Lung (tissue), 12 donors: ENCODE results near the gene GHSR. TPM values are rescaled to one million over a fixed set of nuclear protein-coding genes. Genes with fewer than 3 reads are reported as not detected.

Experiments
- ATAC-seq: fragments of 200-7000 bp; cut with Tn5 transposase; one replicate; pipeline ENCODE4 v1.9.1; 2020; ENCODE audit warnings: moderate number of reproducible peaks; ENCODE audit not compliant: insufficient read depth, low FRiP score
- DNase-seq, 3 donors: peaks; one replicate each; pipeline ENCODE4 v3.0.0-alpha.2; 2013 to 2017
- H3K27ac ChIP-seq, 2 donors: one replicate each; pipeline ENCODE4 v1.5.1; 2013; ENCODE audit warnings: mild to moderate bottlenecking in 2 of 2, moderate library complexity in 2 of 2, control low read depth in 1 of 2, inconsistent platforms in 1 of 2, low read depth in 1 of 2, low read length in 1 of 2
- H3K27me3 ChIP-seq, 3 donors: one replicate each; pipeline ENCODE4 v1.5.1; 2013; ENCODE audit warnings: low read length in 2 of 3; ENCODE audit not compliant: control insufficient read depth in 3 of 3, insufficient read depth in 3 of 3
- H3K36me3 ChIP-seq, 4 donors: one replicate each; pipeline ENCODE4 v1.5.1; 2013; ENCODE audit warnings: low read length in 4 of 4, mild to moderate bottlenecking in 1 of 4, moderate library complexity in 1 of 4; ENCODE audit not compliant: control insufficient read depth in 4 of 4, insufficient read depth in 4 of 4
- H3K4me1 ChIP-seq, 5 donors: one replicate each; pipeline ENCODE4 v1.5.1; 2013; ENCODE audit warnings: low read length in 5 of 5, mild to moderate bottlenecking in 2 of 5, moderate library complexity in 1 of 5; ENCODE audit not compliant: control insufficient read depth in 5 of 5, insufficient read depth in 5 of 5
- H3K4me3 ChIP-seq: one replicate; pipeline ENCODE4 v1.5.1; 2013; ENCODE audit warnings: mild to moderate bottlenecking, control low read depth, moderate library complexity
- H3K9ac ChIP-seq, 2 donors: one replicate each; pipeline ENCODE4 v1.5.1; 2013; ENCODE audit warnings: low read length in 2 of 2, control low read depth in 1 of 2; ENCODE audit not compliant: insufficient read depth in 1 of 2
- H3K9me3 ChIP-seq, 4 donors: one replicate each; pipeline ENCODE4 v1.5.1; 2013; ENCODE audit warnings: low read length in 3 of 4, mild to moderate bottlenecking in 1 of 4, moderate library complexity in 1 of 4; ENCODE audit not compliant: control insufficient read depth in 4 of 4, insufficient read depth in 3 of 4
- CTCF ChIP-seq: IDR thresholded peaks from 2 replicates; pipeline ENCODE4 v1.5.1; 2012; ENCODE audit warnings: mild to moderate bottlenecking; ENCODE audit errors: control extremely low read depth, extremely low read depth
- WGBS, 2 donors: extraction: QIAGEN DNeasy Blood & Tissue Kit; methylation state at CpG; one replicate each; pipeline ENCODE4 v1.1.7; 2013; 5-methylcytosine and 5-hydroxymethylcytosine counted together
- polyA plus RNA-seq, 2 donors: library from polyadenylated mRNA; stranded (reverse); fragments of 200-250 nt; gene quantifications; one replicate each; pipeline ENCODE4 v1.2.1, GENCODE V29; 2013
- total RNA-seq, 2 donors: library from RNA; depleted of rRNA in 1 of 2; stranded (reverse); fragments of >200 nt in 1 of 2; gene quantifications; one replicate each; pipeline ENCODE4 v1.2.1, GENCODE V29; 2014 to 2021
- donor health status: control.
- donor health status: control.
- donor health status: Bipolar disorder and iron deficiency.
- donor health status: healthy.
- donor health status: DM: yes; HTN: yes; CAD: no.

Gene GHSR
- total and polyA plus RNA-seq, 4 donors = 0.07 TPM; not detected in 3

DNA sequence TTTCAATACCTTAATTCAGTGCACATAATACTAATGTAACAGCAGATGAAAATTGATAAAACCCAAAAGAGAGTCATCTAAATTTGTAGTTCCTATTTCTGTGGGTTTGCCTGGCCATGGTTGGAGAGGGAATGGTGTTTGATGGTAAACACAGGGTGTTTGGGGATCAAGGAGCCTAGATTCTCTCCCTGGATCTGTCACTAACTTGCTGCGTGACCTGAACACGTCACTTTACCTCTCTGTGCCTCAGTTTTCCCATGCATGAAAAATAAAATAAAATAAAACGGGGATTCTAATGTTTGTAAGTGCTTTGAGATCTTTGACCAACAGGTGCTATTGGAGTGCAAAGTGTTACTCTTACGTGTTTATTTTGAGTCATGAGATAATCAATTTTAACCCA lies 49.8 kb downstream of the GHSR start:
- 96% methylated on average over 4 of the region's 4 CpGs for whole genome bisulfite sequencing, 2 donors
- no peak overlapping the region for H3K9ac ChIP-seq
- no peaks in the 10 kb centered on the region for H3K4me1 ChIP-seq
- H3K9me3 ChIP-seq = no peaks in the 10 kb centered on the region
- TF ChIP-seq CTCF = no peak
- H3K4me3 ChIP-seq = no peak overlapping the region
- H3K27ac ChIP-seq = no peak overlapping the region
- H3K36me3 ChIP-seq = peaks cover 2 to 16% (median 5%) of the 10 kb centered on the region in 4 donors
- ATAC-seq (no peak), DNase-seq (no peak)
- no peaks in the 10 kb centered on the region for H3K27me3 ChIP-seq

GRCh38 chr3:172397716-172398405 lies 50.4 kb downstream of the GHSR start:
- no peak overlapping the region for H3K4me3 ChIP-seq
- peaks cover 2 to 18% (median 5%) of the 10 kb centered on the region in 4 donors for H3K36me3 ChIP-seq
- H3K9me3 ChIP-seq = no peaks in the 10 kb centered on the region
- no peak for TF ChIP-seq CTCF
- 53 to 62% methylated on average over 1 of the region's 1 CpG for WGBS, 2 donors
- DNase-seq (no peak), ATAC-seq (no peak)
- no peak overlapping the region for H3K9ac ChIP-seq
- no peaks in the 10 kb centered on the region for H3K27me3 ChIP-seq
- no peaks in the 10 kb centered on the region for H3K4me1 ChIP-seq
- H3K27ac ChIP-seq = no peak overlapping the region

- Histone ChIP-seq H3K9me3 (no peaks in the 10 kb centered on the region), H3K36me3 (peaks cover 2 to 11% (median 4%) of the 10 kb centered on the region in 4 donors), H3K27me3 (no peaks in the 10 kb centered on the region), H3K27ac (no peak overlapping the region), H3K4me3 (no peak overlapping the region), H3K4me1 (peaks cover 0 to 5% (median 0%) of the 10 kb centered on the region in 5 donors), H3K9ac (no peak overlapping the region)
- no peak for TF ChIP-seq CTCF
- WGBS, 2 donors = 91 to 92% methylated on average over 7 of the region's 7 CpGs
- ATAC-seq = no peak
- no peak for DNase-seq
Measured at GRCh38 chr3:172396400-172396799, 51.9 kb downstream of the GHSR start.

DNA sequence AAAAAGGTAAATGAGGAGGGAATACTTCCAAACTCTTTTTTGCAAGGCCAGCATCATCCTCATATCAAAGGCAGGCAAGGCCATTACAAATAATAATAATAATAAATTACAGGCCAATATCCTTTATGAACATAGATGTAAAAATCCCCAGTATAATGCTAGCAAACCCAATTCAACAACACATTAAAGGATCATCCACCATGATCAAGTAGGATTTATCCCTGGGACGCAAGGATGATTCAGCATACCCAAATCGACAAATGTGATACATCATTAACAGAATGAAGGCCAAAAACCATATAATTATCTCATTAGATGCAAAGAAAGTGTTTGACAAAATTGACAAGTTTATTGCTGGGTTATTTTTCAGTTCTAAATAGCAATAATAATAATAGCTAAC lies 53.6 kb downstream of the GHSR start:
- peaks cover 0 to 5% (median 0%) of the 10 kb centered on the region in 5 donors for H3K4me1 ChIP-seq
- no peak for ATAC-seq
- no peak overlapping the region for H3K9ac ChIP-seq
- no peak overlapping the region for H3K27ac ChIP-seq
- no peaks in the 10 kb centered on the region for H3K9me3 ChIP-seq
- no peak for TF ChIP-seq CTCF
- peaks cover 2 to 6% (median 4%) of the 10 kb centered on the region in 4 donors for H3K36me3 ChIP-seq
- no peak for DNase-seq
- H3K4me3 ChIP-seq = no peak overlapping the region
- H3K27me3 ChIP-seq = no peaks in the 10 kb centered on the region
- 97 to 98% methylated on average over 2 of the region's 2 CpGs for WGBS, 2 donors
